HG03025 (cell line): ENCODE results near the gene NUBPL.
"Not testable (repeated sequence)": the region's sequence is repeated elsewhere in the genome, so short reads cannot be mapped to it uniquely, and the experiment has no call there.

Source experiments
- ATAC-seq: cut with Tn5 transposase; IDR thresholded peaks from one replicate; pipeline ENCODE4 v1.9.1; 2021; ENCODE audit warnings: mild to moderate bottlenecking, moderate library complexity; ENCODE audit not compliant: unreplicated experiment, low FRiP score

The NUBPL gene

DNA sequence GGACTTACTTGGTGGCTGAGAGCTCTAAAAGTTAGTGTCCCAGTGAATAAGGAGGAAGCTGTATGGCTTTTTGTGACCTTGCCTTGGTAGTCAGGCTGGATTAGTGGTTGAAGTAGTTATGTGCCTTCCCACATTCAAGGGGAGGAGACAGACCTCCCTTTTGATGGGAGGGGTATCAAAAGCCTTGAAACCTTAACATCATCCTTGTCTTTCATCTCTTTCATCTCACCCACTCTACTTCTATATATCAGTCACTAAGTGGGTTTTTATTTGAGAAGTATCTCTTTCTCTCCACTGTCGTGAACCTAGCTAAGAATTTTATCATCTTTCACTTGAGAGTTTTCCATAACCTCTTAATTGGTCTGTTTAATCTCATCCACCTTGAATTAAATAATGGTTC, 15.7 kb downstream of the NUBPL start:
- ATAC-seq, result no peak

- no peak for ATAC-seq
Measured at GRCh38 chr14:31578266-31578665, 17.1 kb downstream of the NUBPL start.

DNA sequence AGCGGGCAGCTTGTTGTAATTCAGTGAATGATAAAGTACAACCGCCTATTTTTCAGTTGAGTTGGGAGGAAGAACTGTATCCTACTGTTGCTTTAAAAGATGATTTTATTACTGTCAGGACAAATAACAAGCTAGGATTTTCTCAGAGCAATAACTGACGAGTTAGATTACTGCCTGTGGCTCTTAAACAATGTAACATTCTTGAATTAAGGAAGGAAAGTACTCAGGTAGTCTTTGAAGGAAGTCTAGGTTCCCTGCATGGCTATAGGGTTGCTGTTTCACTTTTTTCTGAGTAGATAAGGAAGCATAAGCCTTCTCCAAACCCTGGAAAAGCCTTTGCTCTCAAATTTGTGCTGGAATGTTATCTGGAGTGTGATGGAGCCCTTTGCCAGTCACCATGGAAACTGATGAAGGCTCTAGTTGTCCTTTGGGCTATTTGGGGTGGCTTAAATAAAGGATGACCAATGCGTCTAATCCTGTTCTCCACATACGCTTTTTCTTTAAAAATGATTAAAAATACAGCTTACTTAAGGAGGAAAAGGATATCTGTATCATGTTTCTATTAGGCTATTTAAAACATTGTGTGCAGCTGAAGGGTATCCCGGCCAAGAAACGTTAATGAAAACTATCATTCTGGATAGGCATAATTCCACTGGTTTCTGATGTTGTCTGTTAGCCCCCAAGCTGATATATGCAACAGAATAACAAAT, 17.7 kb downstream of the NUBPL start:
- ATAC-seq, result no peak

DNA sequence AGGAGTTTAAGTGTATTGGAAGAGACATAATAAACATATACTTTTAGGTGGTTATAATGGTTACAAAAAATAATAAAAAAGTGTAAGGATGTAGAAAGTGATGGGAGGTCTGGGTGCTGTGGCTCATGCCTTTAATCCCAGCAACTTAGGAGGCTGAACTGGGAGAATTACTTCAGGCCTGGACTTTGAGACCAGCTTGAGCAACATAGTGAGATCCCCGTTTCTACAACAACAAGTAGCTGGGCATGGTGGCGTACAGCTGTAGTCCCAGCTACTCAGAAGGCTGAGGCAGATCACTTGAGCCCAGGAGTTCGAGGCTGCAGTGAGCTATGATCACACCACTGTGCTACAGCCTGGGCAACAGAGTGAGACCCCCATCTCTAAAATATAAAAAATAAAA, 19.0 kb downstream of the NUBPL start:
- no peak for ATAC-seq

DNA sequence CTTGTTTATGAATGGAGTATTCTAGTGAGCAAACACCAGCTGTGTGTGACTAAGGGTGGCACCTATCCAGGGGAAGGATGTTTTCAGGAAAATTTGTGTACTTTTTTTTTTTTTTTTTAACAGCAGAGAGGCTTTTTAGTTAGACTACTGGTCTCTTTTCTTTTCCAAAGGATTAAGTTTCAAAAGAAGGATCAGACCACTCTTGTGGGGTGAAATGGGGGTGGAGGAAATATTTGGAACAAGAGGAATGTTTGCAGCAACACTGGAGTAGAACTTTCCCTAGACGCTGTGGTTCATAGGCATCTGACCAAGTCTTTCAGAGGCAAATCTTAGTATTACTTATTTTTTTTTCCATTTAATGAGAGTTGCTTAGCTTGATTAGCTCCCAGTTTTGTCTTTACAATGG, 21.1 kb downstream of the NUBPL start:
- no peak for ATAC-seq

- no peak for ATAC-seq
Measured at GRCh38 chr14:31582836-31583452, 21.7 kb downstream of the NUBPL start.

- ATAC-seq, result no peak
Measured at GRCh38 chr14:31590206-31590605, 29.0 kb downstream of the NUBPL start.

GRCh38 chr14:31592122-31592521, 30.9 kb downstream of the NUBPL start:
- no peak for ATAC-seq

GRCh38 chr14:31592631-31593030, 31.4 kb downstream of the NUBPL start:
- no peak for ATAC-seq

- ATAC-seq, result no peak
Measured at GRCh38 chr14:31596342-31597095, 35.3 kb downstream of the NUBPL start.

- no peak for ATAC-seq
Measured at GRCh38 chr14:31605702-31606101, 44.5 kb downstream of the NUBPL start.

GRCh38 chr14:31611778-31612433, 50.7 kb downstream of the NUBPL start:
- no peak for ATAC-seq

- no peak for ATAC-seq
Measured at GRCh38 chr14:31613188-31613587, 52.0 kb downstream of the NUBPL start.

- ATAC-seq, result not testable (repeated sequence)
Measured at GRCh38 chr14:31618884-31619283, 57.7 kb downstream of the NUBPL start.

DNA sequence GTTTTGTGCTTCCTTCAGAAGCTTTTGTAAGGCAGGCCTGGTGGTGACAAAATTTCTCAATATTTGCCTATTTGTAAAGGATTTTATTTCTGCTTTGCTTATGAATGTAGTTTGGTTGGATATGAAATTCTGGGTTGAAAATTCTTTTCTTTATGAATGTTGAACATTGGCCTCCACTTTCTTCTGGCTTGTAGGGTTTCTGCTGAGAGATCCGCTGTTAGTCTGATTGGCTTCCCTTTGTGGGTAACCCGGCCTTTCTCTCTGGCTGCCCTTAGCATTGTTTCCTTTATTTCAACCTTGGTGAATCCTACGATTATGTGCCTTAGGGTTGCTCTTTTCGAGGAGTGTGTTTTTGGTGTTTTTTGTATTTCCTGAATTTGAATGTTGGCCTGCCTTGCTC, 58.2 kb downstream of the NUBPL start:
- no peak for ATAC-seq

DNA sequence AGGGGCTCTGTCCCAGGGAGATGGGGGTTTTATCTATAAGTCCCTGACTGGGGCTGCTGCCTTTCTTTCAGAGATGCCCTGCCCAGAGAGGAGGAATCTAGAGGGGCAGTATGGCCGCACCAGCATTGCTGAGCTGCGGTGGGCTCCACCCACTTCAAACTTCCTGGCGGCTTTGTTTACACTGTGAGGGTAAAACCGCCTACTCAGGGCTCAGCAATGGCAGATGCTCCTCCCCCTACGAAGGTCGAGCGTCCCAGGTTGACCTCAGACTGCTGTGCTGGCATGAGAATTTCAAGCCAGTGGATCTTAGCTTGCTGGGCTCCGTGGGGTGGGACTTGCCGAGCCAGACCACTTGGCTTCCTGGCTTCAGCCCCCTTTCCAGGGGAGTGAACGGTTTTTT, 59.7 kb downstream of the NUBPL start:
- not testable (repeated sequence) for ATAC-seq

DNA sequence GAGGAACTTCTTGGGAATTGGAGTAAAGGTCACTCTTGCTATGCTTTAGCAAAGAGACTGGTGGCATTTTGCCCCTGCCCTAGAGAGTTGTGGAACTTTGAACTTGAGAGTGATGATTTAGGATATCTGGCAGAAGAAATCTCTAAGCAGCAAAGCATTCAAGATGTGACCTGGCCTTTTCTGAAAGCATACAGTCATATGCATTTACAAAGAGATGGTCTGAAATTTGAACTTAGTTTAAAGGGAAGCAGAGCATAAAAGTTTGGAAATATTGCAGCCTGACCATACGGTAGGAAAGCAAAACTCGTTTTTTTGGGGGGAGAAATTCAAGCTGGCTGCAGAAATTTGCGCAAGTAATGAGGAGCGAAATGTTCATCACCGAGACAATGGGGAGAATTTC, 60.9 kb downstream of the NUBPL start:
- no peak for ATAC-seq

DNA sequence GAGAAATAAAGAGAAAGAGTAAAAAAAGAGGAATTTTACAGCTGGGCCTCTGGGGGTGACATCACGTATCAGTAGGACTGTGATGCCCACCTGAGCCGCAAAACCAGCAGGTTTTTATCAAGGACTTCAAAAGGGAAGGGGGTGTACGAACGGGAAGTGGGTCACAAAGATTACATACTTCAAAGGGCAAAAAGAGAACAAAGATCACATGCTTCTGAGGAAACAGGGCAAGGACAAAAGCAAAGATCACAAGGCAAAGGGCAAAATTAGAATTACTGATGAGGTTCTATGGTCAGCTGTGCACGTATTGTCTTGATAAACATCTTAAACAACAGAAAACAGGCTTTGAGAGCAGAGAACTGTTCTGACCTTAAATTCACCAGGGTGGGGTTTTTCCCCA, 91.7 kb downstream of the NUBPL start:
- ATAC-seq, result not testable (repeated sequence)

DNA sequence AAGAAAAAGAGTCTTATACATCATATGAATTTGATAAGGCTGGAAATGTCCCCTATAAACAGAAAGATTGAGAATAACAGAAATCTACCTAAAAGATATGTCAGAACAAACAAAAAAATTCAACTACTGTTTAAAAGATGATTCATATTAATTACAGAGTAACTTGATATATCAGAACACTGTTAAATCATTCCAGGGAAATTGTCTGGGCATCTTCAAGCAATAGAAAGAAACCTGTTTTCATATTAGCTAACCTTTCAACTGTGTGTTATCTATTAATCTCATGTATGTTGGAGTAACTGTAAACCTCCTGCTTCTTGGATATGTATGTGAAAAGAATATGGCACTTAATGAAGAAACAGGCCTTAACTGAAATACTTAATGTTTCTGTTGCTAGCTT, 96.7 kb downstream of the NUBPL start:
- ATAC-seq, result no peak

- no peak for ATAC-seq
Measured at GRCh38 chr14:31659278-31659677, 98.1 kb downstream of the NUBPL start.

DNA sequence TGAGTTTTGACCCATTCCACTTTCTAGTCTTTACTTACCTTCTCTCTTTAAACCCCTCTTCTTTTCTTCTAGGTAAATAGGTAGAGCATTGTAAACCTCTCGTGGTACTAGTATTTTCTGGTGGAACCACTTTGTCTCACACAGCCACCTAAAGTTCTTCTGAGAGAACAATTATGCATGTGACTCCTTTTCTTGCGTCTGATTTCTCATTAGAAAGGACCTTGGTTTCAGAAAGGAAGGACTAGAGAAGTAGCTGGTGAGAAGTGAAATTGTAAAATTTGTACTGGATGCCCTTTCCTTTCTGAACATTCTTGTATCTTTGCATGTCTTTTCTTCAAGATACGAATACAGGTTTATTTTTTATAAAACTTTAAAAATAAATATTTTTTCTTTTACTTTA, 99.0 kb downstream of the NUBPL start:
- no peak for ATAC-seq
